Tibial nerve (tissue), 3 donors: Measurements from ENCODE around the gene FASLG.

ENCODE experiments used
- CTCF ChIP-seq, 5 experiments: fragments of 200-600 bp in 3 of 5; fragments of 450-650 bp in 2 of 5; sonication (generic) in 3 of 5; IDR thresholded peaks; one replicate each; pipeline ENCODE4 v1.5.1; 2016 to 2019; ENCODE audit warnings: antibody characterized with exemption in 5 of 5, mild to moderate bottlenecking in 3 of 5, moderate library complexity in 2 of 5
- POLR2A ChIP-seq, 2 donors: fragments of 450-650 bp; IDR thresholded peaks; one replicate each; pipeline ENCODE4 v1.6.1; 2017; ENCODE audit warnings: antibody characterized with exemption in 2 of 2, mild to moderate bottlenecking in 2 of 2, moderate library complexity in 2 of 2

- TF ChIP-seq CTCF (IDR thresholded peaks at IDR 0.05) (no peak), POLR2A (IDR thresholded peaks at IDR 0.05) (no peak)
Measured at GRCh38 chr1:172640111-172640510, 18.8 kb upstream of the FASLG start.
